ENCODE data around the gene CANX. TPM values are rescaled to one million over a fixed set of nuclear protein-coding genes. Genes with fewer than 3 reads are reported as not detected.
A peak's percentile ranks its signal among the peaks of the same experiment; 100 is the strongest.

CANX gene
- total and polyA plus RNA-seq, 2 of the 13 experiments (the other 11 are each of a cell fraction or from before 2014, with no cell fraction given), result 477 to 680 TPM

DNA sequence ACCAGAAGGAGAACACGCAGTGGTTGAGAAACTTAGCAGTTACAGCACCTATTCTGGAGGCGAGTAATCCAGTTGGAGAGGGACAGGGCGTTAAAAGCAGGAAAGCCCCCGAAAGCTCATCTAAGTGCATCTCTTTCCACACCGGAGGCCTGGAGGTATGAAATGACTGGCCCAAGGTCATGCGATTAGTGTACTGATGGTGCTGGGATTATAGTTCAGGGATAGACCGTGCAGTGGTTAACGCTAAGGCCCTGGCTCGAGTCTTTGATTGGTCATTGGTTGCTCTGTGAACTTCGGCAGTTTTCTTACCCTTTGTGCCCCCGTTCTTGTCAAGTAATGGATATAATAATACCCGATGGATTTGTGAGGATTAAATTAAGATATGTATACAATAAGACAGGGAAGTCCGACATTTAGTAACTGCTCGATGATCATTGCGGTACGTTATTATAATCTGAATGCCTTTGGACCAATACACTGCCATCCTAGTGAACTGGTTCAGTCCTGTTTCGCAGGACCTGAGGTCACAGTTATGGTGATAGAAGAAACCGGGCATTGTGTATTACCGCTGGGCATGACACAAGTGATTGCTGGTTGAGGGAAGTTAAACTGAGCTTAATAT lies 960 bp downstream of the CANX start:
- ChIA-PET CTCF (ENCODE audit: low intra/inter-chr PET ratio, low total read pairs) (interaction anchor here (1.2 kb wide), 1 partner anchor 31 kb away, joined by 3 read pairs; no protein-coding TSS in a partner anchor), POLR2A (interaction anchor here (3.1 to 6.8 kb wide), 4 partner anchors 19 to 76 kb away, joined by 11 to 42 read pairs (median 32); partner anchors contain the start of genes CBY3, HNRNPH1 and MAML1)
- FAIRE-seq (peak; percentile 72), DNase-seq (ENCODE audit: low spot score) (peak; percentile 57), ATAC-seq (peak; percentile 17)
- Histone ChIP-seq H2AFZ (ENCODE audit: low read length) (no peak overlapping the region), H4K20me1 (ENCODE audit: insufficient read depth, low read length) (peaks cover 39% of the 10 kb centered on the region), H3K79me2 (ENCODE audit: insufficient read depth, low read length) (peaks cover 64% of the 10 kb centered on the region), H3K27me3 (ENCODE audit: control insufficient read depth in 1 of 2, insufficient read depth in 2 of 2, low read length in 2 of 2) (no peaks in the 10 kb centered on the region; a peak in 1 of 5 replicates), H3K4me3 (replicated peaks in 1 of 3; ENCODE audit: insufficient read depth in 1 of 3, low read depth in 2 of 3, low read length in 3 of 3) (peak overlapping the region; percentile 74 to 91 (median 91)), H3K9me3 (ENCODE audit: low read length) (no peaks in the 10 kb centered on the region), H3K27ac (ENCODE audit: extremely low read length, insufficient read depth, low read length) (peak overlapping the region; percentile 93), H3K4me1 (ENCODE audit: insufficient read depth, low read length) (peaks cover 64% of the 10 kb centered on the region), H3K9ac (ENCODE audit: insufficient read depth, low read depth, low read length) (peak overlapping the region; percentile 99), H3K36me3 (replicated peaks in 1 of 2; ENCODE audit: control insufficient read depth in 1 of 2, insufficient read depth in 2 of 2, low read length in 2 of 2) (peaks cover 0 to 14% of the 10 kb centered on the region in 2 experiments; a peak in 2 of 5 replicates), H3K4me2 (ENCODE audit: low read depth, low read length) (peak overlapping the region; percentile 87)
- BruUV-seq (replicated peaks), result TSS peak; percentile 74
- WGBS (ENCODE audit: low lambda C conversion rate), result 1% methylated on average over 19 of the region's 19 CpGs
- in situ Hi-C loops (cut with HindIII; ENCODE audit: extremely low pct_ligation_motif_present, low pct_unique_long_range_greater_than_20kb) (no loop called here), intact Hi-C loops (cut with micrococcal nuclease; ENCODE audit: unreplicated experiment) (loop anchor here (5.0 kb wide), 1 partner anchor 77 kb away; the partner anchor contains the start of gene HNRNPH1)
- TF ChIP-seq ZNF614 (CRISPR knock-in tag; IDR thresholded peaks at IDR 0.05; ENCODE audit: borderline replicate concordance), result 0 out of 2 replicates have a peak, but pooled peaks have one; percentile 62
- no peak for TF ChIP-seq HDAC1 (CRISPR knock-in tag; IDR thresholded peaks at IDR 0.05)
- TF ChIP-seq ESRRA (CRISPR knock-in tag; IDR thresholded peaks at IDR 0.05; ENCODE audit: low read depth), result peak; percentile 7; the same call in 1 of the 2 replicates
- TF ChIP-seq ZNF251 (CRISPR knock-in tag; IDR thresholded peaks at IDR 0.05), result no peak
- TF ChIP-seq, protein P1, sequence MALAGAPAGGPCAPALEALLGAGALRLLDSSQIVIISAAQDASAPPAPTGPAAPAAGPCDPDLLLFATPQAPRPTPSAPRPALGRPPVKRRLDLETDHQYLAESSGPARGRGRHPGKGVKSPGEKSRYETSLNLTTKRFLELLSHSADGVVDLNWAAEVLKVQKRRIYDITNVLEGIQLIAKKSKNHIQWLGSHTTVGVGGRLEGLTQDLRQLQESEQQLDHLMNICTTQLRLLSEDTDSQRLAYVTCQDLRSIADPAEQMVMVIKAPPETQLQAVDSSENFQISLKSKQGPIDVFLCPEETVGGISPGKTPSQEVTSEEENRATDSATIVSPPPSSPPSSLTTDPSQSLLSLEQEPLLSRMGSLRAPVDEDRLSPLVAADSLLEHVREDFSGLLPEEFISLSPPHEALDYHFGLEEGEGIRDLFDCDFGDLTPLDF (CRISPR knock-in tag; IDR thresholded peaks at IDR 0.05), result no peak
- no peak for TF ChIP-seq RFXAP (CRISPR knock-in tag; IDR thresholded peaks at IDR 0.05; ENCODE audit: borderline replicate concordance)
- no peak for TF ChIP-seq HOXD1 (CRISPR knock-in tag; IDR thresholded peaks at IDR 0.05)
- peak; percentile 57; the same call in 1 of the 2 replicates for TF ChIP-seq RFX5 (IDR thresholded peaks at IDR 0.05; ENCODE audit: low read depth, low read length)
- peak; percentile 71 for TF ChIP-seq ZMYM3 (CRISPR knock-in tag; IDR thresholded peaks at IDR 0.05)
- TF ChIP-seq ARNT2 (CRISPR knock-in tag; IDR thresholded peaks at IDR 0.05; ENCODE audit: low read depth), result 0 out of 2 replicates have a peak, but pooled peaks have one; percentile 7
- no peak for TF ChIP-seq ZMYM2 (CRISPR knock-in tag; IDR thresholded peaks at IDR 0.05)
- TF ChIP-seq TEAD3 (CRISPR knock-in tag; optimal IDR thresholded peaks at IDR 0.05; ENCODE audit: borderline replicate concordance), result peak; percentile 27
- TF ChIP-seq ZKSCAN1 (IDR thresholded peaks at IDR 0.05; ENCODE audit: low read length), result 0 out of 2 replicates have a peak, but pooled peaks have one; percentile 3
- no peak for TF ChIP-seq ZNF17 (CRISPR knock-in tag; IDR thresholded peaks at IDR 0.05)
- 0 out of 2 replicates have a peak, but pooled peaks have one; percentile 15 for TF ChIP-seq ZNF264 (CRISPR knock-in tag; IDR thresholded peaks at IDR 0.05)
- peak; percentile 34; the same call in 1 of the 2 replicates for TF ChIP-seq NFYB (CRISPR knock-in tag; IDR thresholded peaks at IDR 0.05)
- TF ChIP-seq, protein P2, sequence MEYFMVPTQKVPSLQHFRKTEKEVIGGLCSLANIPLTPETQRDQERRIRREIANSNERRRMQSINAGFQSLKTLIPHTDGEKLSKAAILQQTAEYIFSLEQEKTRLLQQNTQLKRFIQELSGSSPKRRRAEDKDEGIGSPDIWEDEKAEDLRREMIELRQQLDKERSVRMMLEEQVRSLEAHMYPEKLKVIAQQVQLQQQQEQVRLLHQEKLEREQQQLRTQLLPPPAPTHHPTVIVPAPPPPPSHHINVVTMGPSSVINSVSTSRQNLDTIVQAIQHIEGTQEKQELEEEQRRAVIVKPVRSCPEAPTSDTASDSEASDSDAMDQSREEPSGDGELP (IDR thresholded peaks at IDR 0.05; ENCODE audit: borderline replicate concordance, low read depth), result no peak
- TF ChIP-seq SAP130 (CRISPR knock-in tag; IDR thresholded peaks at IDR 0.05; ENCODE audit: low read depth), result peak; percentile 57; the same call in 1 of the 2 replicates
- TF ChIP-seq KMT2B (CRISPR knock-in tag; IDR thresholded peaks at IDR 0.05), result no peak
- peak; percentile 48; the same call in 1 of the 2 replicates for TF ChIP-seq POLR2AphosphoS5 (IDR thresholded peaks at IDR 0.05; ENCODE audit: low read depth, low read length)
- TF ChIP-seq MLLT10 (CRISPR knock-in tag; IDR thresholded peaks at IDR 0.05), result peak; percentile 51; the same call in 1 of the 2 replicates
- 0 out of 2 replicates have a peak, but pooled peaks have one; percentile 20 for TF ChIP-seq NFYC (CRISPR knock-in tag; IDR thresholded peaks at IDR 0.05)
- no peak for TF ChIP-seq ZNF670 (CRISPR knock-in tag; IDR thresholded peaks at IDR 0.05; ENCODE audit: borderline replicate concordance)

Measured in HepG2 (cell line).